Fibroblast of skin of scalp (primary cell): Measurements from ENCODE around the gene TM9SF3. TPM values are rescaled to one million over a fixed set of nuclear protein-coding genes. Genes with fewer than 3 reads are reported as not detected.

Experiments used
- DNase-seq: peaks from one replicate; pipeline ENCODE4 v3.0.0-alpha.2; 2013
- polyA plus RNA-seq, 2 experiments: library from polyadenylated mRNA; unstranded; fragments of 120-200 nt; gene quantifications; one replicate each; pipeline ENCODE4 v1.2.1, GENCODE V29; 2013; ENCODE audit not compliant: insufficient read length in 2 of 2

Gene TM9SF3
- 144 TPM for polyA plus RNA-seq (2013, experiment 1 of 2; ENCODE audit: insufficient read length)
- 162 TPM for polyA plus RNA-seq (2013, experiment 2 of 2; ENCODE audit: insufficient read length)

GRCh38 chr10:96586419-96587263, at the start of gene TM9SF3:
TSS of gene TM9SF3 (minus strand) at chr10:96587012. CDS start at chr10:96586835, 177 bp downstream.
- peak; percentile 94 for DNase-seq

- no peak for DNase-seq
Measured at GRCh38 chr10:96636551-96636950, 49.7 kb upstream of the TM9SF3 start.

GRCh38 chr10:96632974-96633710, 46.3 kb upstream of the TM9SF3 start:
- DNase-seq: no peak

GRCh38 chr10:96627292-96627691, 40.5 kb upstream of the TM9SF3 start:
- DNase-seq: no peak

GRCh38 chr10:96626795-96627194, 40.0 kb upstream of the TM9SF3 start:
- no peak for DNase-seq

GRCh38 chr10:96625173-96625572, 38.4 kb upstream of the TM9SF3 start:
- DNase-seq: no peak

- DNase-seq: no peak
Measured at GRCh38 chr10:96622013-96622787, 35.4 kb upstream of the TM9SF3 start.

GRCh38 chr10:96619796-96620773, 33.3 kb upstream of the TM9SF3 start:
- peak; percentile 21 for DNase-seq

- no peak for DNase-seq
Measured at GRCh38 chr10:96619120-96619519, 32.3 kb upstream of the TM9SF3 start.

- no peak for DNase-seq
Measured at GRCh38 chr10:96618653-96619052, 31.8 kb upstream of the TM9SF3 start.

GRCh38 chr10:96616961-96617360, 30.1 kb upstream of the TM9SF3 start:
- no peak for DNase-seq

GRCh38 chr10:96614515-96614914, 27.7 kb upstream of the TM9SF3 start:
- peak; percentile 89 for DNase-seq

GRCh38 chr10:96613576-96613975, 26.8 kb upstream of the TM9SF3 start:
- no peak for DNase-seq

GRCh38 chr10:96612055-96612830, 25.4 kb upstream of the TM9SF3 start:
- DNase-seq: no peak

- DNase-seq: no peak
Measured at GRCh38 chr10:96610817-96611216, 24.0 kb upstream of the TM9SF3 start.

- DNase-seq: no peak
Measured at GRCh38 chr10:96609510-96609909, 22.7 kb upstream of the TM9SF3 start.

- no peak for DNase-seq
Measured at GRCh38 chr10:96608805-96609204, 22.0 kb upstream of the TM9SF3 start.

GRCh38 chr10:96608262-96608661, 21.4 kb upstream of the TM9SF3 start:
- DNase-seq: no peak

GRCh38 chr10:96606946-96607345, 20.1 kb upstream of the TM9SF3 start:
- DNase-seq: no peak

- DNase-seq: peak; percentile 34
Measured at GRCh38 chr10:96606216-96606615, 19.4 kb upstream of the TM9SF3 start.

GRCh38 chr10:96600337-96600736, 13.5 kb upstream of the TM9SF3 start:
- no peak for DNase-seq
